GM21447 (cell line): Measurements from ENCODE around the gene TPPP.

Source experiments
- ATAC-seq: cut with Tn5 transposase; IDR thresholded peaks from one replicate; pipeline ENCODE4 v1.9.1; 2021; ENCODE audit not compliant: unreplicated experiment

Gene TPPP

DNA sequence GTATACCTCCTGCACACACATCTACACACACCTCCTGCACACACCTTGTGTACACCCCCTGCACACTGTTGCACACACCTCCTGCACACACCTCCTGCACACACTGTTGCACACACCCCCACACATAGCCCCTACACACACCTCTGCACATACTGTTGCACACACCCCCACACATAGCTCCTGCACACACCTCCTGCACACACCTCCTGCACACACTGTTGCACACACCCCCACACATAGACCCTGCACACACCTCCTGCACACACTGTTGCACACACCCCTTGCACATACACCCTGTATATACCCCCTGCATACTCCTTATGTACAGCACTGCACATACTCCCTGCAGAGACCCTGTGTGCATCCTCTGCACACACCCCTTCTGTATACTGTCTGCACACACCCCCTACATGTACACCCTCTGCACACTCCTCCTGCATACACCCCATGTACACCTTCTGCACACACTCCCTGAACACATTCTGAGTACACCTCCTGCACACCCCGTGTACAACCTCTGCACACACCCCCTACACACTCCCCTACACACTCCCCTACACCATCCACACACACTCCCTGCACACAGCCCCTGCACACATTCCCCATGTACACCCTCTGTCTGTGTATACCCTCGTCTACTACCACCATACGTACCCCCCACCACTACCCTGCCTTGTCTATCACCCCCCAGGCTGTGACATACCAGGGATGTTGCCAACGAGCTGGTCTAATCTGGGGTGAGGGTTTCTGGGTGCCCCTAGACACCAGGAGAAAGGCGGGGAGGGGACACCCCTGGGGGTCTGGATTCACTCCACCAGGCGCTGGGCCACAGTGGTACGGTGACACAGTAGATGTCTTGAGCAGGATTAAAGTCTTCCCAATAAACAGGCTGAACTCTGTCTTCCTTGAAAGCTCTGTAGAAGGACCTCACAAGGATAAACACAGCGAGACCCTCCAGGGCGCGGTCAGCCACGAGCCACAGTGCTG, 82.1 kb downstream of the TPPP start:
- ATAC-seq = no peak

DNA sequence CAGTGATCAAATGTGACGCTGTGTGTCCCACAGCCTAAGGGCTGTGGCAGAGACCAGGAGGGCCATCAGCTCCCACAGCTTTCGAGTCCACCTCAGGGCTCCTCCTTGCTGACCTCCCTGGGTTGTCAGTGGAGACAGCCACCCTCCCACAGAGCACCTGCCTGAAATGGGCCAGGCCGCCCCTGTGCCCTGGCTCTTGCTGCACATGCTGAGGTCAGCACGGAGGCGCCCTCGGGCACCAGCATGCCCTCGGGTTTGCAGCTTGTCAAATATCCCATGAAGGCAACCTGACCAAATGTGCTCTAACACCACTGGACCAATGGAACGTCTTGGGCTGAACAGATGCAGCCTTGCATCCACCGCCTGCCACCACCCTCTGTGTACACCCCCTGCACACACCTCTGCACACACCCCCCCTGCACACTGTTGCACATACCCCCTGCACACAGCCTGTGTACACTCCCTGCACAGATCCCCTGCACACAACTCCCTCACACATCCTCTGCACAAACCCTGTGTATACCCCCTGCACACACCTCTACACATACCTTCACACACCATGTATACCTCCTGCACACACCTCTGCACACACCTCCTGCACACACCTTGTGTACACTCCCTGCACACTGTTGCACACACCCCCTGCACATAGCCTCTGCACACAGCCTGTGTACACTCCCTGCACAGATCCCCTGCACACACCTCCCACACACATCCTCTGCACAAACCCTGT, 83.0 kb downstream of the TPPP start:
- ATAC-seq = no peak
